ENCODE results near the gene PRR12.

Gene PRR12

GRCh38 chr19:49594157-49594992, 3.4 kb downstream of the PRR12 start:
- H3K4me3 ChIP-seq (replicated peaks in 1 of 2; ENCODE audit: low read depth in 2 of 2, low read length in 2 of 2), result no peak overlapping the region
- TF ChIP-seq CTCF (IDR thresholded peaks at IDR 0.05; ENCODE audit: low read depth, low read length), result no peak
- DNase-seq (ENCODE audit: low read depth in 2 of 2), result no peak

GRCh38 chr19:49594993-49595818, 4.2 kb downstream of the PRR12 start:
- no peak for DNase-seq (ENCODE audit: low read depth in 2 of 2)
- H3K4me3 ChIP-seq (replicated peaks in 1 of 2; ENCODE audit: low read depth in 2 of 2, low read length in 2 of 2), result no peak overlapping the region
- no peak for TF ChIP-seq CTCF (IDR thresholded peaks at IDR 0.05; ENCODE audit: low read depth, low read length)

- no peak for TF ChIP-seq CTCF (IDR thresholded peaks at IDR 0.05; ENCODE audit: low read depth, low read length)
- no peak for DNase-seq (ENCODE audit: low read depth in 2 of 2)
- no peak overlapping the region for H3K4me3 ChIP-seq (replicated peaks in 1 of 2; ENCODE audit: low read depth in 2 of 2, low read length in 2 of 2)
Measured at GRCh38 chr19:49595819-49596404, 4.9 kb downstream of the PRR12 start.

GRCh38 chr19:49596407-49596806, 5.4 kb downstream of the PRR12 start:
- TF ChIP-seq CTCF (IDR thresholded peaks at IDR 0.05; ENCODE audit: low read depth, low read length), result no peak
- no peak overlapping the region for H3K4me3 ChIP-seq (replicated peaks in 1 of 2; ENCODE audit: low read depth in 2 of 2, low read length in 2 of 2)
- DNase-seq (ENCODE audit: low read depth in 2 of 2), result no peak

GRCh38 chr19:49596954-49597702, 6.1 kb downstream of the PRR12 start:
- TF ChIP-seq CTCF (IDR thresholded peaks at IDR 0.05; ENCODE audit: low read depth, low read length), result no peak
- no peak overlapping the region for H3K4me3 ChIP-seq (replicated peaks in 1 of 2; ENCODE audit: low read depth in 2 of 2, low read length in 2 of 2)
- no peak for DNase-seq (ENCODE audit: low read depth in 2 of 2)

GRCh38 chr19:49597703-49597974, 6.7 kb downstream of the PRR12 start:
- no peak for DNase-seq (ENCODE audit: low read depth in 2 of 2)

More at GRCh38 chr19:49597703-49597974, 6.7 kb downstream of the PRR12 start:
- no peak for TF ChIP-seq CTCF (IDR thresholded peaks at IDR 0.05; ENCODE audit: low read depth, low read length)
- H3K4me3 ChIP-seq (replicated peaks in 1 of 2; ENCODE audit: low read depth in 2 of 2, low read length in 2 of 2), result no peak overlapping the region
